Activated naive CD4-positive, alpha-beta T cell treated with anti-CD3 and anti-CD28 coated beads for 36 hours (primary cell): Measurements from ENCODE around the gene SIPA1L3. TPM values are rescaled to one million over a fixed set of nuclear protein-coding genes. Genes with fewer than 3 reads are reported as not detected.

ENCODE experiments used
- CTCF ChIA-PET: fragments of 350-600 bp; sonication (Branson Sonifier 250); formaldehyde crosslinking; loops from one replicate; lab custom pipeline; 2021; ENCODE audit warnings: antibody characterized with exemption; lab: Charles Lee
- DNase-seq: peaks from one replicate; pipeline ENCODE4 v3.0.0-alpha.2; 2020
- H3K27ac Mint-ChIP-seq: one replicate; pipeline ENCODE4 v1.8.0; 2021; ENCODE audit warnings: mild to moderate bottlenecking, mixed read lengths
- H3K27me3 Mint-ChIP-seq: one replicate; pipeline ENCODE4 v1.8.0; 2021; ENCODE audit warnings: low read depth, mixed read lengths
- H3K36me3 Mint-ChIP-seq: one replicate; pipeline ENCODE4 v1.8.0; 2021; ENCODE audit warnings: low read depth, mixed read lengths
- H3K4me1 Mint-ChIP-seq: one replicate; pipeline ENCODE4 v1.8.0; 2021; ENCODE audit warnings: low read depth, mixed read lengths
- H3K4me3 Mint-ChIP-seq: one replicate; pipeline ENCODE4 v1.8.0; 2021; ENCODE audit warnings: mild to moderate bottlenecking, moderate library complexity, mixed read lengths
- H3K9me3 Mint-ChIP-seq: one replicate; pipeline ENCODE4 v1.8.0; 2021; ENCODE audit warnings: mixed read lengths
- intact Hi-C: fragments of 100-400 bp; cut with micrococcal nuclease; formaldehyde crosslinking; loops from one replicate; pipeline ENCODE4 v1.15.1; 2023
- total RNA-seq, 2 experiments: library from RNA; stranded (reverse); gene quantifications; one replicate each; pipeline ENCODE4 v1.2.3, GENCODE V29; 2021

Gene SIPA1L3
- total RNA-seq, 2 experiments from 2014 or later, result 8.1 to 10.4 TPM

DNA sequence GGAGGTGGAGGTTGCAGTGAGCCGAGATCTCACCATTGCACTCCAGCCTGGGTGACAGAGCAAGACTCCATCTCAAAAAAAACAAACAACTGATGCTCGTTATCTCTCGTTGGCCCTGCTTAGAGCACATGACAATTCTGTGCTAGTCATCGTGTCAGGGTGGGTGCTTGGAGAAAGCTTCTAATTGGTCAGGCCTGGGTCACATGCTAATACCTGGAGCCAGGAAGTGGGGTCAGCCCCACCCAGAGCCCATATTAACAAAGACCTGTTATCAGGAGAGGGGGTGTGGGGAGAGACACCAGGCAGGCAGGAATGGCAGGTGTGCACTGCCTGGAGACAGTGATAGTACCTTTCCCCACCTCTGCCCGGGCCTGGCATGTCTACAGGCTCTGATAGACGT, 232.1 kb downstream of the SIPA1L3 start:
- Mint-ChIP-seq H3K4me1 (no peaks in the 10 kb centered on the region), H3K4me3 (no peak overlapping the region), H3K9me3 (no peaks in the 10 kb centered on the region), H3K27me3 (no peaks in the 10 kb centered on the region), H3K27ac (no peak overlapping the region), H3K36me3 (peaks cover 4% of the 10 kb centered on the region)
- intact Hi-C loops, result no loop called here
- DNase-seq, result no peak
- CTCF ChIA-PET, result interaction anchor here (0.6 kb wide), 1 partner anchor 425 kb away, joined by 3 read pairs; no protein-coding TSS in a partner anchor

DNA sequence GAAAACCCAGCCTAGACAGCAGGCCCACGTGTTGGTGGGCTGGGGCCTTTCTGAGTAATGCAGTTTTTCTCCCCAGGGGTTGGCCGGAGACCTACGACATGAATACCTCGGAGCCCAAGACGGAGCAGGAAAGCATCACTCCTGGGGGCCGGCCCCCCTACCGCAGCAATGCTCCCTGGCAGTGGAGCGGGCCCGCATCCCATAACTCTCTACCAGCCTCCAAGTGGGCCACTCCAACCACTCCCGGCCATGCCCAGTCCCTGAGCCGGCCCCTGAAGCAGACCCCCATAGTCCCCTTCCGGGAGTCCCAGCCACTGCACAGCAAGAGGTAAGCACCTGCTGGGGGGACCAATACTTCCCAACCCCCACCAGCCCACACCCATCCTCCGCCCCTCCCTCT, 234.1 kb downstream of the SIPA1L3 start:
- H3K9me3 Mint-ChIP-seq, result no peaks in the 10 kb centered on the region
- no peak for DNase-seq
- H3K36me3 Mint-ChIP-seq, result peaks cover 4% of the 10 kb centered on the region
- intact Hi-C loops, result loop anchor here (5.0 to 10.0 kb wide), 3 partner anchors 44 to 239 kb away; partner anchors contain the start of gene DPF1
- H3K27ac Mint-ChIP-seq, result no peak overlapping the region
- no peaks in the 10 kb centered on the region for H3K4me1 Mint-ChIP-seq
- CTCF ChIA-PET, result interaction anchor here (1.4 to 2.2 kb wide), 2 partner anchors 234 to 239 kb away, joined by 4 to 9 read pairs; partner anchors contain the start of gene SIPA1L3
- H3K27me3 Mint-ChIP-seq, result no peaks in the 10 kb centered on the region
- no peak overlapping the region for H3K4me3 Mint-ChIP-seq

GRCh38 chr19:38142176-38143035, 235.4 kb downstream of the SIPA1L3 start:
- Mint-ChIP-seq H3K9me3 (no peaks in the 10 kb centered on the region), H3K4me1 (no peaks in the 10 kb centered on the region), H3K4me3 (no peak overlapping the region), H3K27ac (no peak overlapping the region), H3K27me3 (no peaks in the 10 kb centered on the region), H3K36me3 (peaks cover 4% of the 10 kb centered on the region)
- intact Hi-C loops, result loop anchor here (5.0 to 10.0 kb wide), 3 partner anchors 45 to 240 kb away; partner anchors contain the start of gene DPF1
- DNase-seq, result peak; percentile 67
- CTCF ChIA-PET, result interaction anchor here (0.6 to 2.5 kb wide), 10 partner anchors 7 to 245 kb away, joined by 3 to 9 read pairs (median 4); partner anchors contain the start of gene SIPA1L3

DNA sequence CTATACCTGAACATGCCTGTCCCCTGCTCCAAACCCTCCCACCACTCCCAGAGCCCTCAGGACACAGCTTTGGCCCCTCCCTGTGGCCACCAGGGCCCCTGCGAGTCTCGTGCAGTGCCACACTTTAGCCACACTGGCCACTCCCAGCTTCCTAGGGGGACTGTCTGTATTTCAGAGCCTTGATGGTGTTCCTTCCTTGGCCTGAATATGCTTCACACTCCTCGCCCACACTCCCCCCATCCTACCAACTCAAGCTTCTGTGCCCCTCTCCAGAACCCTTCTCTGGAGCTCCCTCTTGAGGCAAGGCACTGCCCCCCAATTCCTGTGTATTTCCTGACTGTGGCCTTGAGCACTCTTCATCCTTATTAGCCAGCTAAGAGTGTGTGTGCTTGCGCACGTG, 236.8 kb downstream of the SIPA1L3 start:
- H3K27me3 Mint-ChIP-seq, result no peaks in the 10 kb centered on the region
- H3K4me3 Mint-ChIP-seq, result no peak overlapping the region
- peaks cover 4% of the 10 kb centered on the region for H3K36me3 Mint-ChIP-seq
- CTCF ChIA-PET, result interaction anchor here (1.0 to 2.5 kb wide), 7 partner anchors 9 to 245 kb away, joined by 3 to 8 read pairs (median 4); no protein-coding TSS in a partner anchor
- intact Hi-C loops, result loop anchor here (5.0 to 10.0 kb wide), 3 partner anchors 47 to 242 kb away; partner anchors contain the start of gene DPF1
- no peaks in the 10 kb centered on the region for H3K9me3 Mint-ChIP-seq
- H3K27ac Mint-ChIP-seq, result no peak overlapping the region
- no peak for DNase-seq
- no peaks in the 10 kb centered on the region for H3K4me1 Mint-ChIP-seq

DNA sequence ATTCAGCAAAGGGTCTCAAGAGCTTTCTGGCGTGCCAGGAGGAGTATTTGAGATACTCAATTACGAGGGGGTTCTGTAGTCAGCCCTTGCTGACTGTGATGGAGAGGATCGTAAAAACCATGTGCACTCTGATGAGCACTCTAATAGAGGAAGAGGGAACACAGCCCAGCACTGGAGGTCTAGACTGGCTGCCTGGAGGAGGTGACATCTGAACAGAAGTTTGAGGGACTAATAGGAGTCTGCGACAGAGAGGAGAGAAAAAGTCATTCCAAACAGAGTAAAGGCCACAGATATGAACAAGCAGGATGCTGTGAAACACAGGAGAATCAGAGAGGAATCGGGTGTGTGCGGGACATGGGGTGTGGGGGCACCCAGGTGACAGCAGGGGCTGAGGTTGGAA, 237.7 kb downstream of the SIPA1L3 start:
- Mint-ChIP-seq H3K9me3 (no peaks in the 10 kb centered on the region), H3K4me1 (no peaks in the 10 kb centered on the region), H3K27ac (no peak overlapping the region), H3K36me3 (peaks cover 6% of the 10 kb centered on the region), H3K27me3 (no peaks in the 10 kb centered on the region), H3K4me3 (no peak overlapping the region)
- CTCF ChIA-PET, result interaction anchor here (1.9 kb wide), 1 partner anchor 242 kb away, joined by 4 read pairs; no protein-coding TSS in a partner anchor
- intact Hi-C loops, result loop anchor here (5.0 to 10.0 kb wide), 3 partner anchors 47 to 242 kb away; partner anchors contain the start of gene DPF1
- no peak for DNase-seq

GRCh38 chr19:38145623-38146022, 238.6 kb downstream of the SIPA1L3 start:
- no peaks in the 10 kb centered on the region for H3K27me3 Mint-ChIP-seq
- no peaks in the 10 kb centered on the region for H3K9me3 Mint-ChIP-seq
- H3K36me3 Mint-ChIP-seq, result peaks cover 10% of the 10 kb centered on the region
- DNase-seq, result no peak
- intact Hi-C loops, result loop anchor here (10.0 kb wide), 1 partner anchor 79 kb away; the partner anchor contains the start of gene DPF1
- H3K4me1 Mint-ChIP-seq, result no peaks in the 10 kb centered on the region
- H3K27ac Mint-ChIP-seq, result no peak overlapping the region
- no peak overlapping the region for H3K4me3 Mint-ChIP-seq
- CTCF ChIA-PET, result interaction anchor here (0.6 to 1.7 kb wide), 3 partner anchors 11 to 115 kb away, joined by 3 to 5 read pairs (median 3); no protein-coding TSS in a partner anchor

DNA sequence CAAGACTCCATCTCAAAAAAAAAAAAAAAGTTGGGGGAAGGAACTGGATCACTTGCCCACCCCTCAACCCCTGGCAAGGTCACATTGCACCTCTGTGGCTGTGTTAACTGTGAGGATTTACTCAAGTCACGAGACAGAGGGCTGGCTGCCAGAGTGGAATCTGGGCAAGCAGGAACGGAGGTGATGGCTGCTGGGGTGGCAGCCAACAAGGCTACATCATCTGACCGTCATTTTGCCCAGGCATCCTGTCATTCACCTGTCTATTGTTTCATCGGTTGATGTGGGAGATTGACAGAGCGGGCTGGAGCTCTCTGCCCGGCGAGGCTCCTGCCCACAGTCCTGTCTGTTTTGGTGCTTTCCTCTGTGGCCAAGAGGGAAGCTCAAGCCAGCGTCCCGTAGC, 241.3 kb downstream of the SIPA1L3 start:
- no peaks in the 10 kb centered on the region for H3K9me3 Mint-ChIP-seq
- peaks cover 9% of the 10 kb centered on the region for H3K36me3 Mint-ChIP-seq
- DNase-seq, result no peak
- H3K4me1 Mint-ChIP-seq, result no peaks in the 10 kb centered on the region
- intact Hi-C loops, result loop anchor here (10.0 kb wide), 1 partner anchor 76 kb away; the partner anchor contains the start of gene DPF1
- H3K27ac Mint-ChIP-seq, result no peak overlapping the region
- CTCF ChIA-PET, result no interaction called here
- H3K27me3 Mint-ChIP-seq, result no peaks in the 10 kb centered on the region
- H3K4me3 Mint-ChIP-seq, result no peak overlapping the region

- CTCF ChIA-PET, result interaction anchor here (0.8 kb wide), 1 partner anchor 15 kb away, joined by 3 read pairs; no protein-coding TSS in a partner anchor
- H3K4me1 Mint-ChIP-seq, result no peaks in the 10 kb centered on the region
- intact Hi-C loops, result loop anchor here (10.0 kb wide), 1 partner anchor 75 kb away; the partner anchor contains the start of gene DPF1
- DNase-seq, result no peak
- H3K27ac Mint-ChIP-seq, result no peak overlapping the region
- H3K27me3 Mint-ChIP-seq, result no peaks in the 10 kb centered on the region
- H3K36me3 Mint-ChIP-seq, result peaks cover 9% of the 10 kb centered on the region
- no peaks in the 10 kb centered on the region for H3K9me3 Mint-ChIP-seq
- H3K4me3 Mint-ChIP-seq, result no peak overlapping the region
Observed at GRCh38 chr19:38149661-38150061, 242.7 kb downstream of the SIPA1L3 start.

DNA sequence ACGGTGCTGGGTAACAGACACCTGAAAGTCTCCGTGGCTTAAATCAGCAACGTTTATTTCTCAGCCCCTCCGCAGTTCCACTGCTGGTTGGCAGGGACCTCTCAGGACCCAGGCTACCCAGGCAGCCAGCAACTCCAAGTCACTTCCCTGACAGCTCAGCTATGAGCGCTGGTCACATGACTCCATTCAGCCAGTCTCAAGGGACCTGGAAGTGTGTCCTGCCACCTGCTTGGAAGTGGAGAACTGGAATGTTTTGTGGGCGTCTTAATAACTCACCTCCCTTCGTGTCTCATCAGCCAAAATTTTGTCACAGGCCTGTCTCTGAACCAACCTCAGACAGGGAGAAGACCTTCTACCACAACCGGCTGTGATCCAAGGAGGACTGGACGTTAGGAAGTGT, 244.2 kb downstream of the SIPA1L3 start:
- H3K27me3 Mint-ChIP-seq, result no peaks in the 10 kb centered on the region
- intact Hi-C loops, result no loop called here
- CTCF ChIA-PET, result interaction anchor here (0.9 to 1.5 kb wide), 3 partner anchors 9 to 249 kb away, joined by 3 read pairs; no protein-coding TSS in a partner anchor
- H3K9me3 Mint-ChIP-seq, result no peaks in the 10 kb centered on the region
- no peak overlapping the region for H3K27ac Mint-ChIP-seq
- peaks cover 10% of the 10 kb centered on the region for H3K36me3 Mint-ChIP-seq
- no peak overlapping the region for H3K4me3 Mint-ChIP-seq
- no peaks in the 10 kb centered on the region for H3K4me1 Mint-ChIP-seq
- DNase-seq, result no peak

- no peak overlapping the region for H3K4me3 Mint-ChIP-seq
- no peak overlapping the region for H3K27ac Mint-ChIP-seq
- H3K9me3 Mint-ChIP-seq, result no peaks in the 10 kb centered on the region
- no peaks in the 10 kb centered on the region for H3K4me1 Mint-ChIP-seq
- no peaks in the 10 kb centered on the region for H3K27me3 Mint-ChIP-seq
- CTCF ChIA-PET, result interaction anchor here (1.4 kb wide), 1 partner anchor 17 kb away, joined by 3 read pairs; no protein-coding TSS in a partner anchor
- H3K36me3 Mint-ChIP-seq, result peaks cover 12% of the 10 kb centered on the region
- no peak for DNase-seq
- intact Hi-C loops, result no loop called here
Observed at GRCh38 chr19:38152461-38153379, 245.7 kb downstream of the SIPA1L3 start.

DNA sequence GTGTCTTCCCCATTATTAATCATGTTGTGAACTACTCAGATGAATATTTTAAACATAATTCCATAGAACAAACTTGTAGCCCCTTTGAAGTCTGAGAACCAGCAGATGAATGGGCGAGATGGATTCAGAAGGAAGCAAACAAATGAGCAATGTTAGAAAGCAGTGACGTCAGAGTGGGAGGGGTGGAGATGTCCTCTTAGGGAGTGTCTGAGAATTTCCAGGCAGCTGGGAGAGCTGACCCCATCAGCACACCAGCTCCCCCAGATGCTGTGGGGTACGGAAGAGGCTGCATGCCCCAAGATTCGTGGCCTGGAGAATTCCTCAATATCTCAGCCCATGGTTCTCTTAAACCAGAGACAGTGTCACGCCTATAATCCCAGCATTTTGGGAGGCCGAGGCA, 248.4 kb downstream of the SIPA1L3 start:
- H3K4me1 Mint-ChIP-seq, result no peaks in the 10 kb centered on the region
- intact Hi-C loops, result no loop called here

More for the DNA sequence above, 248.4 kb downstream of the SIPA1L3 start:
- no peak overlapping the region for H3K27ac Mint-ChIP-seq
- no peaks in the 10 kb centered on the region for H3K27me3 Mint-ChIP-seq
- H3K36me3 Mint-ChIP-seq, result peaks cover 16% of the 10 kb centered on the region
- CTCF ChIA-PET, result interaction anchor here (0.6 kb wide), 1 partner anchor 1690 kb away, joined by 3 read pairs; no protein-coding TSS in a partner anchor
- H3K4me3 Mint-ChIP-seq, result no peak overlapping the region
- DNase-seq, result no peak
- H3K9me3 Mint-ChIP-seq, result no peaks in the 10 kb centered on the region
